ENCODE results near the gene TFAP2E. TPM values are rescaled to one million over a fixed set of nuclear protein-coding genes. Genes with fewer than 3 reads are reported as not detected.

The TFAP2E gene
- total and polyA plus RNA-seq, 7 donors, result 0.27 to 1.2 (median 0.55) TPM; not detected in 2

- 96% methylated on average over 8 of the region's 8 CpGs for WGBS, 2 donors
- Histone ChIP-seq H3K4me3 (no peak overlapping the region), H3K4me1 (no peaks in the 10 kb centered on the region)
Observed at GRCh38 chr1:35591211-35591610, 18.1 kb downstream of the TFAP2E start.

DNA sequence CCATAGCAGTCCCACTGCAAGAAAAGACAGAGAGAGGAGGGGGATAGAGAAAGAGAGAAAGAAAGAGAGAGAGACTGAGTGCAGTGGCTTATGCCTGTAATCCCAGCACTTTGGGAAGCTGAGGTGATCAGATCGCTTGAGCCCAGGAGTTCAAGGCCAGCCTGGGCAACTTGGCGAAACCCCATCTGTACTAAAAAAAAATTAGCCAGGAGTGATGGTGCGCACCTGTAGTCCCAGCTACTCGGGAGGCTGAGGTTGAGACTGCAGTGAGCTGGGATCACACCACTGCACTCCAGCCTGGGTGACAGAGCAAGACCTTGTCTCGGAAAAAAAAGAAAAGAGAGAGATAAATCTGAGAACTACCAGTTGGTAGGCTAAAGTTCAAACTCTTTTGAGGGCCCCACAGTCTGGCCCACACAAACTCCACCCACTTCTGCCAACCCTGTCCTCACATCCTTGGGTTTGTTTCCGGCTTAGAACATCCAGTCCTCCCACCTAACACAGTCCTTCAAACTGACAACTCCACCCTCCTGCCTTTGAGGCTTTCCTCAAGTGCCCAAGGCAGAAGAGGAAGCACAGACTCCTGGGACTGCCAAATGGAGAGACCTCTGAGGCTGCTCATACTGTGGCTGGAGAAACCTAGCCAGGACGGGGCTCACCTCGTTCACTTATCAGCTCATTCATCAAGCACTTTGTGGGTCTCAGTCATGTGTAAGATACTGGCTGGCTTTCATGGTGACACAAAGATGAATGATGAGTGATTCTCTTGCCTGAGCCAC is 20.1 kb downstream of the TFAP2E start:
- Histone ChIP-seq H3K9me3 (no peaks in the 10 kb centered on the region), H3K36me3 (no peaks in the 10 kb centered on the region), H3K27ac (no peak overlapping the region), H3K4me3 (no peak overlapping the region), H3K27me3 (no peaks in the 10 kb centered on the region), H3K4me1 (no peaks in the 10 kb centered on the region)
- no peak for DNase-seq
- TF ChIP-seq POLR2AphosphoS5 (IDR thresholded peaks at IDR 0.05) (no peak), EP300 (IDR thresholded peaks at IDR 0.05) (no peak), CTCF (IDR thresholded peaks at IDR 0.05) (no peak)
- 75 to 77% methylated on average over 8 of the region's 8 CpGs for WGBS, 2 donors
- intact Hi-C loops (cut with DNase I), result no loop called here

More at GRCh38 chr1:35591211-35591610, 18.1 kb downstream of the TFAP2E start:
- no peak for DNase-seq
- Histone ChIP-seq H3K27me3 (no peaks in the 10 kb centered on the region), H3K36me3 (no peaks in the 10 kb centered on the region), H3K27ac (no peak overlapping the region), H3K9me3 (no peaks in the 10 kb centered on the region)
- TF ChIP-seq POLR2AphosphoS5 (IDR thresholded peaks at IDR 0.05), result no peak
- intact Hi-C loops (cut with DNase I), result no loop called here

GRCh38 chr1:35594005-35594760 is 21.1 kb downstream of the TFAP2E start:
- intact Hi-C loops (cut with DNase I), result no loop called here
- Histone ChIP-seq H3K27ac (no peak overlapping the region), H3K36me3 (no peaks in the 10 kb centered on the region), H3K4me3 (no peak overlapping the region), H3K9me3 (no peaks in the 10 kb centered on the region), H3K27me3 (no peaks in the 10 kb centered on the region), H3K4me1 (no peaks in the 10 kb centered on the region)
- no peak for DNase-seq
- 96% methylated on average over 9 of the region's 9 CpGs for WGBS, 2 donors
- TF ChIP-seq EP300 (IDR thresholded peaks at IDR 0.05) (no peak), POLR2A (IDR thresholded peaks at IDR 0.05) (no peak), POLR2AphosphoS5 (IDR thresholded peaks at IDR 0.05) (no peak), CTCF (IDR thresholded peaks at IDR 0.05) (no peak)

GRCh38 chr1:35595684-35596083 is 22.6 kb downstream of the TFAP2E start:
- Histone ChIP-seq H3K27me3 (no peaks in the 10 kb centered on the region), H3K36me3 (peaks cover 0 to 10% (median 0%) of the 10 kb centered on the region in 4 donors), H3K9me3 (no peaks in the 10 kb centered on the region), H3K27ac (no peak overlapping the region), H3K4me1 (no peaks in the 10 kb centered on the region), H3K4me3 (no peak overlapping the region)
- DNase-seq, result no peak
- 92 to 93% methylated on average over 7 of the region's 7 CpGs for WGBS, 2 donors
- intact Hi-C loops (cut with DNase I), result no loop called here
- TF ChIP-seq EP300 (IDR thresholded peaks at IDR 0.05) (no peak), CTCF (IDR thresholded peaks at IDR 0.05) (no peak), POLR2A (IDR thresholded peaks at IDR 0.05) (no peak), POLR2AphosphoS5 (IDR thresholded peaks at IDR 0.05) (peak in 1 of 4 donors; percentile 17)

- H3K36me3 ChIP-seq, result peaks cover 0 to 32% (median 3%) of the 10 kb centered on the region in 4 donors
- intact Hi-C loops (cut with DNase I), result no loop called here
- no peaks in the 10 kb centered on the region for H3K4me1 ChIP-seq
- no peak for TF ChIP-seq POLR2AphosphoS5 (IDR thresholded peaks at IDR 0.05)
- TF ChIP-seq EP300 (IDR thresholded peaks at IDR 0.05), result no peak
- TF ChIP-seq POLR2A (IDR thresholded peaks at IDR 0.05), result no peak
- no peak for TF ChIP-seq CTCF (IDR thresholded peaks at IDR 0.05)
- H3K9me3 ChIP-seq, result no peaks in the 10 kb centered on the region
- no peak overlapping the region for H3K4me3 ChIP-seq
- 87 to 90% methylated on average over 5 of the region's 5 CpGs for WGBS, 2 donors
- H3K27me3 ChIP-seq, result no peaks in the 10 kb centered on the region
- H3K27ac ChIP-seq, result no peak overlapping the region
- no peak for DNase-seq
Observed at GRCh38 chr1:35597870-35598269, 24.8 kb downstream of the TFAP2E start.

All from sigmoid colon (tissue), 7 donors.